WTC11 (cell line): ENCODE measurements around the gene GALM. TPM values are rescaled to one million over a fixed set of nuclear protein-coding genes. Genes with fewer than 3 reads are reported as not detected.

Experiments used
- ATAC-seq: fragments of 200-7000 bp; cut with Tn5 transposase; 2 replicates; pipeline ENCODE4 v1.10.0; 2021; ENCODE audit warnings: mild to moderate bottlenecking, moderate library complexity
- CTCF ChIA-PET: fragments of 300-600 bp; sonication (Branson Sonifier 250); formaldehyde crosslinking; loops from one replicate; lab custom pipeline; 2021; ENCODE audit warnings: antibody characterized with exemption; lab: Charles Lee
- POLR2A ChIA-PET: fragments of 350-600 bp; sonication (Branson Sonifier 250); formaldehyde crosslinking; loops from one replicate; lab custom pipeline; 2021; ENCODE audit warnings: antibody characterized with exemption; lab: Charles Lee
- DNase-seq: peaks from one replicate; pipeline ENCODE4 v3.0.0; 2021; ENCODE audit warnings: low spot score
- H3K27ac Mint-ChIP-seq: 2 replicates; pipeline ENCODE4 v1.8.0; 2021; ENCODE audit warnings: mixed read lengths
- H3K27me3 Mint-ChIP-seq: 2 replicates; pipeline ENCODE4 v1.8.0; 2021; ENCODE audit warnings: low read depth, mild to moderate bottlenecking, moderate library complexity, mixed read lengths
- H3K36me3 Mint-ChIP-seq: 2 replicates; pipeline ENCODE4 v1.8.0; 2021; ENCODE audit warnings: mixed read lengths
- H3K4me1 Mint-ChIP-seq: 2 replicates; pipeline ENCODE4 v1.8.0; 2022; ENCODE audit warnings: mixed read lengths
- H3K4me3 Mint-ChIP-seq: 2 replicates; pipeline ENCODE4 v1.8.0; 2021; ENCODE audit warnings: mild to moderate bottlenecking, moderate library complexity, mixed read lengths
- H3K9me3 Mint-ChIP-seq: 2 replicates; pipeline ENCODE4 v1.8.0; 2021; ENCODE audit warnings: mixed read lengths
- ATF1 ChIP-seq: sonication (generic); formaldehyde crosslinking; IDR thresholded peaks from 2 replicates; pipeline ENCODE4 v1.8.1; 2023; ENCODE audit warnings: mild to moderate bottlenecking, moderate library complexity, missing genetic modification reagents
- MYBL2 ChIP-seq: sonication (generic); formaldehyde crosslinking; IDR thresholded peaks from 2 replicates; pipeline ENCODE4 v1.8.1; 2023; ENCODE audit warnings: mild to moderate bottlenecking, moderate library complexity, missing genetic modification reagents
- NFATC4 ChIP-seq: fragments of 250-450 bp; sonication (Bioruptor Pico); IDR thresholded peaks from 2 replicates; pipeline ENCODE4 v1.9.0; 2021; ENCODE audit warnings: mild to moderate bottlenecking
- NFE2L1 ChIP-seq: sonication (generic); formaldehyde crosslinking; IDR thresholded peaks from 2 replicates; pipeline ENCODE4 v1.8.1; 2023; ENCODE audit warnings: missing genetic modification reagents
- OVOL2 ChIP-seq: fragments of 250-450 bp; sonication (Bioruptor Pico); IDR thresholded peaks from 2 replicates; pipeline ENCODE4 v1.9.0; 2021; ENCODE audit warnings: mild to moderate bottlenecking, borderline replicate concordance
- SMAD3 ChIP-seq: sonication (generic); formaldehyde crosslinking; IDR thresholded peaks from 2 replicates; pipeline ENCODE4 v1.8.0; 2022; ENCODE audit warnings: missing genetic modification reagents, mild to moderate bottlenecking, borderline replicate concordance
- TCF7 ChIP-seq: sonication (generic); formaldehyde crosslinking; IDR thresholded peaks from 2 replicates; pipeline ENCODE4 v1.8.0; 2022; ENCODE audit warnings: mild to moderate bottlenecking, low read depth, missing genetic modification reagents, moderate library complexity
- TP53 ChIP-seq: sonication (generic); formaldehyde crosslinking; IDR thresholded peaks from 2 replicates; pipeline ENCODE4 v1.8.1; 2023; ENCODE audit warnings: mild to moderate bottlenecking, missing genetic modification reagents
- ZNF121 ChIP-seq: sonication (generic); formaldehyde crosslinking; IDR thresholded peaks from 2 replicates; pipeline ENCODE4 v1.8.0; 2023; ENCODE audit warnings: missing genetic modification reagents
- ZNF138 ChIP-seq: sonication (generic); formaldehyde crosslinking; conservative IDR thresholded peaks from 2 replicates; pipeline ENCODE4 v1.8.1; 2022; ENCODE audit warnings: mild to moderate bottlenecking, moderate library complexity, missing genetic modification reagents
- ZNF232 ChIP-seq: sonication (generic); formaldehyde crosslinking; IDR thresholded peaks from 2 replicates; pipeline ENCODE4 v1.8.0; 2022; ENCODE audit warnings: mild to moderate bottlenecking, missing genetic modification reagents
- ZNF671 ChIP-seq: fragments of 250-450 bp; sonication (Bioruptor Pico); IDR thresholded peaks from 2 replicates; pipeline ENCODE4 v1.8.0; 2021; ENCODE audit warnings: mild to moderate bottlenecking
- total RNA-seq: library from RNA; stranded (reverse); gene quantifications from 3 replicates; pipeline ENCODE4 v1.2.3, GENCODE V29; 2021
- TF ChIP-seq, protein P1 (sequence below): fragments of 250-450 bp; sonication (Bioruptor Pico); IDR thresholded peaks from 2 replicates; pipeline ENCODE4 v1.9.0; 2021; ENCODE audit warnings: mild to moderate bottlenecking, borderline replicate concordance
- TF ChIP-seq, protein P2 (sequence below): fragments of 200-600 bp; IDR thresholded peaks from 2 replicates; pipeline ENCODE4 v1.8.0; 2022; ENCODE audit warnings: antibody characterized with exemption
- TF ChIP-seq, protein P3 (sequence below): sonication (generic); formaldehyde crosslinking; IDR thresholded peaks from 2 replicates; pipeline ENCODE4 v1.8.0; 2022; ENCODE audit warnings: mild to moderate bottlenecking, missing genetic modification reagents
- TF ChIP-seq, protein P4 (sequence below): sonication (generic); formaldehyde crosslinking; IDR thresholded peaks from 2 replicates; pipeline ENCODE4 v1.8.0; 2023; ENCODE audit warnings: missing genetic modification reagents, mild to moderate bottlenecking, borderline replicate concordance
- TF ChIP-seq, protein P5 (sequence below): sonication (generic); formaldehyde crosslinking; IDR thresholded peaks from 2 replicates; pipeline ENCODE4 v1.8.0; 2022; ENCODE audit warnings: mild to moderate bottlenecking, missing genetic modification reagents

The GALM gene
- total RNA-seq, 1 experiment from 2014 or later = 11.2 TPM

DNA sequence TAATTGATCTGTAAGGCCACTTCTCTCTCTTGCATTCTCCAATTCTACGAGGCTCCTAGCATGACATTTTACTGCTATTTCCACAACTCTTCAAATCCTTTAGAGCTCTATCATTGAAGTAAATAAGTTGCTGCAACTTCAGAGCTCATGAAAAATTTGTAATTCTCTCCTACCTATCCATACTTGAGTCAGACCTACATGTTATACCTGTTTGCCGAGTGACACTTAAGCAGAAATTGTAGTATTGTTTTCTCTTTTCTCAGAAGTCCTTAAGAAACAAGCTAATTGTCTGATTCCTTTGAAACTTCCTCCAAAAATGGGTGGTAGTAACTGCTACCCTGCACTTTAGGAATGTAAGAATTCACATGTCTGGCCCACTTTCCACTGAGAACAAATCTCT lies 26.1 kb downstream of the GALM start (continued):
- TF ChIP-seq, protein P1, sequence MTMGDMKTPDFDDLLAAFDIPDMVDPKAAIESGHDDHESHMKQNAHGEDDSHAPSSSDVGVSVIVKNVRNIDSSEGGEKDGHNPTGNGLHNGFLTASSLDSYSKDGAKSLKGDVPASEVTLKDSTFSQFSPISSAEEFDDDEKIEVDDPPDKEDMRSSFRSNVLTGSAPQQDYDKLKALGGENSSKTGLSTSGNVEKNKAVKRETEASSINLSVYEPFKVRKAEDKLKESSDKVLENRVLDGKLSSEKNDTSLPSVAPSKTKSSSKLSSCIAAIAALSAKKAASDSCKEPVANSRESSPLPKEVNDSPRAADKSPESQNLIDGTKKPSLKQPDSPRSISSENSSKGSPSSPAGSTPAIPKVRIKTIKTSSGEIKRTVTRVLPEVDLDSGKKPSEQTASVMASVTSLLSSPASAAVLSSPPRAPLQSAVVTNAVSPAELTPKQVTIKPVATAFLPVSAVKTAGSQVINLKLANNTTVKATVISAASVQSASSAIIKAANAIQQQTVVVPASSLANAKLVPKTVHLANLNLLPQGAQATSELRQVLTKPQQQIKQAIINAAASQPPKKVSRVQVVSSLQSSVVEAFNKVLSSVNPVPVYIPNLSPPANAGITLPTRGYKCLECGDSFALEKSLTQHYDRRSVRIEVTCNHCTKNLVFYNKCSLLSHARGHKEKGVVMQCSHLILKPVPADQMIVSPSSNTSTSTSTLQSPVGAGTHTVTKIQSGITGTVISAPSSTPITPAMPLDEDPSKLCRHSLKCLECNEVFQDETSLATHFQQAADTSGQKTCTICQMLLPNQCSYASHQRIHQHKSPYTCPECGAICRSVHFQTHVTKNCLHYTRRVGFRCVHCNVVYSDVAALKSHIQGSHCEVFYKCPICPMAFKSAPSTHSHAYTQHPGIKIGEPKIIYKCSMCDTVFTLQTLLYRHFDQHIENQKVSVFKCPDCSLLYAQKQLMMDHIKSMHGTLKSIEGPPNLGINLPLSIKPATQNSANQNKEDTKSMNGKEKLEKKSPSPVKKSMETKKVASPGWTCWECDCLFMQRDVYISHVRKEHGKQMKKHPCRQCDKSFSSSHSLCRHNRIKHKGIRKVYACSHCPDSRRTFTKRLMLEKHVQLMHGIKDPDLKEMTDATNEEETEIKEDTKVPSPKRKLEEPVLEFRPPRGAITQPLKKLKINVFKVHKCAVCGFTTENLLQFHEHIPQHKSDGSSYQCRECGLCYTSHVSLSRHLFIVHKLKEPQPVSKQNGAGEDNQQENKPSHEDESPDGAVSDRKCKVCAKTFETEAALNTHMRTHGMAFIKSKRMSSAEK (CRISPR knock-in tag) = no peak
- TF ChIP-seq TP53 (CRISPR knock-in tag) (no peak), OVOL2 (no peak), TCF7 (CRISPR knock-in tag) (no peak)
- TF ChIP-seq, protein P2, sequence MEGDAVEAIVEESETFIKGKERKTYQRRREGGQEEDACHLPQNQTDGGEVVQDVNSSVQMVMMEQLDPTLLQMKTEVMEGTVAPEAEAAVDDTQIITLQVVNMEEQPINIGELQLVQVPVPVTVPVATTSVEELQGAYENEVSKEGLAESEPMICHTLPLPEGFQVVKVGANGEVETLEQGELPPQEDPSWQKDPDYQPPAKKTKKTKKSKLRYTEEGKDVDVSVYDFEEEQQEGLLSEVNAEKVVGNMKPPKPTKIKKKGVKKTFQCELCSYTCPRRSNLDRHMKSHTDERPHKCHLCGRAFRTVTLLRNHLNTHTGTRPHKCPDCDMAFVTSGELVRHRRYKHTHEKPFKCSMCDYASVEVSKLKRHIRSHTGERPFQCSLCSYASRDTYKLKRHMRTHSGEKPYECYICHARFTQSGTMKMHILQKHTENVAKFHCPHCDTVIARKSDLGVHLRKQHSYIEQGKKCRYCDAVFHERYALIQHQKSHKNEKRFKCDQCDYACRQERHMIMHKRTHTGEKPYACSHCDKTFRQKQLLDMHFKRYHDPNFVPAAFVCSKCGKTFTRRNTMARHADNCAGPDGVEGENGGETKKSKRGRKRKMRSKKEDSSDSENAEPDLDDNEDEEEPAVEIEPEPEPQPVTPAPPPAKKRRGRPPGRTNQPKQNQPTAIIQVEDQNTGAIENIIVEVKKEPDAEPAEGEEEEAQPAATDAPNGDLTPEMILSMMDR = no peak
- TF ChIP-seq, protein P3, sequence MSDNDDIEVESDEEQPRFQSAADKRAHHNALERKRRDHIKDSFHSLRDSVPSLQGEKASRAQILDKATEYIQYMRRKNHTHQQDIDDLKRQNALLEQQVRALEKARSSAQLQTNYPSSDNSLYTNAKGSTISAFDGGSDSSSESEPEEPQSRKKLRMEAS (CRISPR knock-in tag) = no peak
- TF ChIP-seq, all 79 proteins: peak for 0

DNA sequence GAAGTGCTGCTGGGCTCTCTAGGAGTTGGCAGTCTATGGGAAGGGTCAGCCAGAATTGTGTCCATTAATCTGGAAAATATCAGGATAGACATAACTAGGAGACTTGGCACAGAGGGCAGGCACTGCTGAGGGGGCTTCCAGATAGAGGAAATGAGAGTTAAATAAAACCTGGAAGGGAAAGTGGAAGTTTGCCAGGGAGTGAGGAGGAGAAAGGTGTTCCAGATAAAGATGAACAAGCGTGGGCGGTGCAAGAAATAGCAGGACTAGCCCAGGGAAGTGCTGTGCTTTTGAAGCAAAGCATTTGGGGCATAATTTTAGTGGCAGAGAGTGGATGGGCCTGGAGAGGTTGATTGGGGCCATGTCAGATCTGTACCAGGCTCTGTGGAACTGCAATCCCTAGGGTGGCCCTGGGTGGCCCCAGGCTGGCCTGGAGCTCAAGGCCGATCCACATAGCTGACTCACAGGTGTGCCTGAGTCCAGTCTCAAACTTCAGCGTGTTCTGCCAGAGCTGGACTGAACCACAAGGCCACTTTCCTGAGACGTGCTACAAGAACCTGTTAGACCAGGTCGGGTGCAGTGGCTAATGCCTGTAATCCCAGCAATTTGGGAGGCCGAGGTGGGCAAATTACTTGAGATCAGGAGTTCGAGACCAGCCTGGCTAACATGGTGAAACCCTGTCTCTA lies 26.9 kb downstream of the GALM start:
- Mint-ChIP-seq H3K27me3 (no peaks in the 10 kb centered on the region), H3K36me3 (no peaks in the 10 kb centered on the region), H3K4me1 (0 out of 2 replicates have a peak, but pooled peaks cover 3% of the 10 kb centered on the region), H3K4me3 (no peak overlapping the region), H3K27ac (peak overlapping the region; percentile 0; the same call in 1 of the 2 replicates), H3K9me3 (no peaks in the 10 kb centered on the region)
- ChIA-PET POLR2A (no interaction called here), CTCF (interaction anchor here (0.6 kb wide), 1 partner anchor 1205 kb away, joined by 3 read pairs; no protein-coding TSS in a partner anchor)
- no peak for DNase-seq
- no peak for ATAC-seq
- TF ChIP-seq ZNF232 (CRISPR knock-in tag) (no peak), NFATC4 (CRISPR knock-in tag) (no peak), SMAD3 (CRISPR knock-in tag) (no peak), ZNF121 (CRISPR knock-in tag) (no peak), NFE2L1 (CRISPR knock-in tag) (no peak), MYBL2 (CRISPR knock-in tag) (no peak), ZNF671 (CRISPR knock-in tag) (no peak), ZNF138 (CRISPR knock-in tag) (no peak), OVOL2 (no peak), ATF1 (CRISPR knock-in tag) (no peak)
- TF ChIP-seq, protein P4, sequence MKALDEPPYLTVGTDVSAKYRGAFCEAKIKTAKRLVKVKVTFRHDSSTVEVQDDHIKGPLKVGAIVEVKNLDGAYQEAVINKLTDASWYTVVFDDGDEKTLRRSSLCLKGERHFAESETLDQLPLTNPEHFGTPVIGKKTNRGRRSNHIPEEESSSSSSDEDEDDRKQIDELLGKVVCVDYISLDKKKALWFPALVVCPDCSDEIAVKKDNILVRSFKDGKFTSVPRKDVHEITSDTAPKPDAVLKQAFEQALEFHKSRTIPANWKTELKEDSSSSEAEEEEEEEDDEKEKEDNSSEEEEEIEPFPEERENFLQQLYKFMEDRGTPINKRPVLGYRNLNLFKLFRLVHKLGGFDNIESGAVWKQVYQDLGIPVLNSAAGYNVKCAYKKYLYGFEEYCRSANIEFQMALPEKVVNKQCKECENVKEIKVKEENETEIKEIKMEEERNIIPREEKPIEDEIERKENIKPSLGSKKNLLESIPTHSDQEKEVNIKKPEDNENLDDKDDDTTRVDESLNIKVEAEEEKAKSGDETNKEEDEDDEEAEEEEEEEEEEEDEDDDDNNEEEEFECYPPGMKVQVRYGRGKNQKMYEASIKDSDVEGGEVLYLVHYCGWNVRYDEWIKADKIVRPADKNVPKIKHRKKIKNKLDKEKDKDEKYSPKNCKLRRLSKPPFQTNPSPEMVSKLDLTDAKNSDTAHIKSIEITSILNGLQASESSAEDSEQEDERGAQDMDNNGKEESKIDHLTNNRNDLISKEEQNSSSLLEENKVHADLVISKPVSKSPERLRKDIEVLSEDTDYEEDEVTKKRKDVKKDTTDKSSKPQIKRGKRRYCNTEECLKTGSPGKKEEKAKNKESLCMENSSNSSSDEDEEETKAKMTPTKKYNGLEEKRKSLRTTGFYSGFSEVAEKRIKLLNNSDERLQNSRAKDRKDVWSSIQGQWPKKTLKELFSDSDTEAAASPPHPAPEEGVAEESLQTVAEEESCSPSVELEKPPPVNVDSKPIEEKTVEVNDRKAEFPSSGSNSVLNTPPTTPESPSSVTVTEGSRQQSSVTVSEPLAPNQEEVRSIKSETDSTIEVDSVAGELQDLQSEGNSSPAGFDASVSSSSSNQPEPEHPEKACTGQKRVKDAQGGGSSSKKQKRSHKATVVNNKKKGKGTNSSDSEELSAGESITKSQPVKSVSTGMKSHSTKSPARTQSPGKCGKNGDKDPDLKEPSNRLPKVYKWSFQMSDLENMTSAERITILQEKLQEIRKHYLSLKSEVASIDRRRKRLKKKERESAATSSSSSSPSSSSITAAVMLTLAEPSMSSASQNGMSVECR (CRISPR knock-in tag) = no peak
- TF ChIP-seq, protein P5, sequence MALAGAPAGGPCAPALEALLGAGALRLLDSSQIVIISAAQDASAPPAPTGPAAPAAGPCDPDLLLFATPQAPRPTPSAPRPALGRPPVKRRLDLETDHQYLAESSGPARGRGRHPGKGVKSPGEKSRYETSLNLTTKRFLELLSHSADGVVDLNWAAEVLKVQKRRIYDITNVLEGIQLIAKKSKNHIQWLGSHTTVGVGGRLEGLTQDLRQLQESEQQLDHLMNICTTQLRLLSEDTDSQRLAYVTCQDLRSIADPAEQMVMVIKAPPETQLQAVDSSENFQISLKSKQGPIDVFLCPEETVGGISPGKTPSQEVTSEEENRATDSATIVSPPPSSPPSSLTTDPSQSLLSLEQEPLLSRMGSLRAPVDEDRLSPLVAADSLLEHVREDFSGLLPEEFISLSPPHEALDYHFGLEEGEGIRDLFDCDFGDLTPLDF = no peak
